NOMO-1 (cell line): Measurements from ENCODE around the gene PRPH2.

Source experiments
- DNase-seq, 2 experiments: peaks; one replicate each; lab custom pipeline; 2025; ENCODE audit not compliant: unreplicated experiment in 2 of 2; lab: John Stamatoyannopoulos, UW

Gene PRPH2, protein sequence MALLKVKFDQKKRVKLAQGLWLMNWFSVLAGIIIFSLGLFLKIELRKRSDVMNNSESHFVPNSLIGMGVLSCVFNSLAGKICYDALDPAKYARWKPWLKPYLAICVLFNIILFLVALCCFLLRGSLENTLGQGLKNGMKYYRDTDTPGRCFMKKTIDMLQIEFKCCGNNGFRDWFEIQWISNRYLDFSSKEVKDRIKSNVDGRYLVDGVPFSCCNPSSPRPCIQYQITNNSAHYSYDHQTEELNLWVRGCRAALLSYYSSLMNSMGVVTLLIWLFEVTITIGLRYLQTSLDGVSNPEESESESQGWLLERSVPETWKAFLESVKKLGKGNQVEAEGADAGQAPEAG

GRCh38 chr6:42722497-42722896, at the start of gene PRPH2:
PRPH2 (minus strand) TSS chr6:42722597; CDS start chr6:42722334, 263 bp downstream.
- DNase-seq = no peak

- no peak for DNase-seq
Observed at GRCh38 chr6:42771741-42772100, 49.3 kb upstream of the PRPH2 start.

- DNase-seq = no peak
Observed at GRCh38 chr6:42769836-42770235, 47.4 kb upstream of the PRPH2 start.

- no peak for DNase-seq
Observed at GRCh38 chr6:42769051-42769450, 46.7 kb upstream of the PRPH2 start.

DNA sequence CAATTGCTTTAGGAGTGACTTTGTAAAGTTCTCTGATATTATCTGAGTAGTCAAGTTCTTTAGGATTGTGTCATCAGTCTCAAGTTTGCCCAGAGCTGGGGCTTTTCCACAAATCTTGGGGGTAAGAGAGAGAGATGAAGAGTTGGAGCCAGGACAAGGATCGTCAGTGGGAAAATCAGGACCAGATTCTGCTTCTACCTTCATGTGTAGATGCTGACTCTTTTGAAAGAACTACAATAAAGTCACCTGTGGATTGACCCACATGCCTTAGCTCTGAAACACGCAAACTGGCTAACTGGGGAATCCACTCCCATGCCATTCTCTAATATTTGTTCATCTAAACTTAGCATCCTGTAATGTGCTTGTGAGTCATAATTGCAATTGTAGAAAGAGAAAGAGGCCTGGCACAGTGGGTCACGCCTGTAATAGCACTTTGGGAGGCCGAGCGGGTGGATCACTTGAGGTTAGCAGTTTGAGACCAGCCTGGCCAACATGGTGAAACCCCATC, 43.8 kb upstream of the PRPH2 start:
- DNase-seq = no peak

- no peak for DNase-seq
Observed at GRCh38 chr6:42764911-42765648, 42.7 kb upstream of the PRPH2 start.

- no peak for DNase-seq
Observed at GRCh38 chr6:42762950-42763349, 40.6 kb upstream of the PRPH2 start.

GRCh38 chr6:42762426-42762859, 40.0 kb upstream of the PRPH2 start:
- no peak for DNase-seq

DNA sequence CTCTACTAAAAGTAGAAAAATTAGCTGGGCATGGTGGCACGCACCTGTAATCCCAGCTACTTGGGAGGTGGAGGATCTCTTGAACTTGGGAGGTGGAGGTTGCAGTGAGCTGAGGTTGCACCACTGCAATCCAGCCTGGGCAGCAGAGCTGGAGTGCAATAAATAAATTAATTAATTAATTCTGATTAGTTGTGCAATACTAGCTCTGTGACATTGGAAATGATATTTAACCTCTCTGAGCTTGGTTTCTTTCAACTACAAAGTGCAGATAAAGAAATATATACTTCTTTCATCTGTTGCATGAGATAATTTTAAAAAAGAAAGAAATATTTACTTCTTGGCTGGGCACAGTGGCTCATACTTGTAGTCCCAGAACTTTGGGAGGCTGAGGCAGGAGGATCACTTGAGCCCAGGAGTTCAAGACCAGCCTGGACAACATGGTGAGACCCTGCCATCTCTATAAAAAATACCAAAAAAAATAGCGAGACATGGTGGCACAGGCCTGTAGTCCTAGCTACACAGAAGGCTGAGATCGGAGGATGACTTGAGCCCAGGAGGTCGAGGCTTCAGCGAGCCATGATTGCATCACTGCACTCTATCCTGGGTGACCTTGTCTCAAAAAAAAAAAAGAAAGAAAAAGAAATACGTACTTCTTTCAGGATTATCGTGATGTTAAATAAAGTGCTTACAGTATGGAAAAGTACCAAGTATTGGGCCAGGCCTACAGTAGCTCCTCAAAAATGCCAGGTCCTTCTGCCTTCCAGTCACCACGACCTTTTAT, 39.1 kb upstream of the PRPH2 start:
- DNase-seq = no peak

DNA sequence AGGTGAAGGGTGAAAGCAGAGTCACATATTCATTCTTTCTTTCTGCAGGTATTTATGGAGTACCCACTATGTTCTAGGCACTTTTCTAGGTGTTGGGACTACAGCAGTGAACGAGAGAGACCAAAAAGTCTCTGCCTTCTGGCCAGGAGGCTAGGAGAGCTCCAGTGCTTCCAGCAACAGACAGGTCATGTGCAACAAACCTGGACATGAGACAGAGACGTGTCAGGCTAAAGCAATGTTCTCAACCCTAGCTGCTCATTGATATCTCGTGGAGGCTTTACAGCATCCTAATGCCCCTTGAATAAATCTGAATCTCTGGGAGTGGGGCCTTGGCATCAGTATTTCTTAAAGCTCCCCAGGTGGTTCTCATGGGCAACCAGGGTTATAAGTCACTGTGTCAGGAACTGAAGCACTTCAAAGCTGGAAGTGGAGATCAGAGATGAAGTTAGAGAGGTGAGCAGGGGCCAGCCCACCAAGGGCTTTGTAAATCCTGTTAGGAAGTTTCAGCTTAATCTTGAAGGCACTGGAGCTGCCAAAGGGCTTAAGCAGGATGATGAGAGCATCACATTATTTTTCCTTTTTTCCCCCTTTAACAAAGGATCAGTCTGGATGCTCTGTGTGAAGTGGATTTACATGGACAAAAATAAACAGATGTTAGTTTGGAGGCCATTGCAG, 36.5 kb upstream of the PRPH2 start:
- DNase-seq = no peak

- DNase-seq = no peak
Observed at GRCh38 chr6:42756722-42757121, 34.3 kb upstream of the PRPH2 start.

GRCh38 chr6:42754759-42755158, 32.4 kb upstream of the PRPH2 start:
- DNase-seq = no peak

DNA sequence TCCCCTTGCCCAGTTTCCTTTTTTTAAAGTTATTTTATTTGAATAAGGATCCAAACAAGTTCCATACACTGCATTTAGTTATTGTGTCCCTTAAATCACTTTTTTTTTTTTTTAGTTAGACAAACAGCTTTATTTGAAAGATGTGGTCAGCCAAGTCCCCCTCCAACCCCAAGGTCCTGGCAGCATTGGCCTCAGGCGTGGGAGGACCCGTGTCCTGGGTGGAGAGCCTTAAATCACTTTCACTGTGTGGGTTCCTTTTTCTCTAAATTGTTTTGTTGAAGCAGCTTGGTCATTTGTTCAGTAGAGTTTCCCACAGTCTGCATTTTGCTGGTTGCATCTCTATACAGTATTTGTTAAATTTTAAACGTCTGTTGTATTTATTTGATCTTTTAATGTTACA, 28.7 kb upstream of the PRPH2 start:
- DNase-seq = no peak

DNA sequence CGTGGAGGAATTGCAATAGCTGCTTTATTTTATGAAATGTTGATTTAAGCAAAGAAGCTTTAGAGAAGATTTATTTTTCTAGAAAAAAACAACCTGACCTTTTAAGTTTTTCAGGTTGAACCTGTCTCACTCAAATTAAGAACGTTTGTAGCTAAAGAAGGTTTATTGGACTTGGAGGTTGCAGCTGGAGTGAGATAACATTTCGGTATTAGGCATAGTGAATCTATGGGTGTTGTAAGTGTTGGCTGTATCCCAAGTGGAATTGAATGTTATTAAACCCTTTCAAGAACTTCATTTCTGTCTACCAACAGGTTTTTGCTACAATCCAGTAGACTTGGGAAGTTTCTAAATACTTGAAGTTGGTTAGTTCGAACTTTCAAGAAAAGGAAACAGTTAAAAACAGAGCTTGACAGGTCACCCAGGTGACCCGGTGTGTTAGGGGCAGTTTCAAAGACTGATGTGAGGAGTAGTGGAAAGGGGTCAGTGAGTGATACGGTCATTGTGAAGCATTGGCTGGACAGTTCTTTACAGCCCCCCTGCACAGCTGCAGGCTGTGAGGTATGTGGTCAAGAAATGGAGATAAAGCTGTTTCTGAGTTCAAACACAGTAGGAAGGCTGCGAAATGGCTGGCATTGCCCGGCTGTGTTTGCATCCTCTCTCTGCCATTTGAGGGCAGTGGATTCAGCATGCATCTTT, 26.0 kb upstream of the PRPH2 start:
- DNase-seq = no peak

- peak; percentile 82 to 87 for DNase-seq
Observed at GRCh38 chr6:42746463-42747391, 24.3 kb upstream of the PRPH2 start.

- peak; percentile 94 to 100 for DNase-seq
Observed at GRCh38 chr6:42745640-42746462, 23.5 kb upstream of the PRPH2 start, which contains the start of gene TBCC. TBCC (minus strand) TSS chr6:42746103; CDS start chr6:42746073, 30 bp downstream.

GRCh38 chr6:42745083-42745639, 22.8 kb upstream of the PRPH2 start:
- peak in 1 of 2 experiments; percentile 7 for DNase-seq
